ENCODE results near the gene HOXA4.

GRCh38 chr7:27160145-27160545 lies 29.6 kb upstream of the HOXA4 start:
- TF ChIP-seq EZH2 (IDR thresholded peaks at IDR 0.05; ENCODE audit: borderline replicate concordance) = no peak
- TF ChIP-seq CTCF (IDR thresholded peaks at IDR 0.05; ENCODE audit: poor library complexity) = no peak
- no peak for TF ChIP-seq EZH2phosphoT487 (IDR thresholded peaks at IDR 0.05; ENCODE audit: low read depth, severe bottlenecking, unreplicated experiment)
